Ramos (cell line): ENCODE data around the gene CKLF.
"Not testable (repeated sequence)": the region's sequence is repeated elsewhere in the genome, so short reads cannot be mapped to it uniquely, and the experiment has no call there.

Experiments used
- in situ Hi-C: fragments of 300-500 bp; cut with MboI; formaldehyde crosslinking; loops from one replicate; pipeline ENCODE4 v1.14.3; 2022; ENCODE audit warnings: low sequenced_read_pairs; ENCODE audit not compliant: unreplicated experiment

CKLF gene

GRCh38 chr16:66610111-66610820, 57.9 kb downstream of the CKLF start:
- in situ Hi-C loops, result no loop called here

- in situ Hi-C loops, result not testable (repeated sequence)
These were observed 59.5 kb downstream of the CKLF start for GRCh38 chr16:66611911-66612310.

- in situ Hi-C loops, result no loop called here
These were observed 60.0 kb downstream of the CKLF start for GRCh38 chr16:66612422-66612821.

GRCh38 chr16:66614161-66614802, 61.9 kb downstream of the CKLF start:
- in situ Hi-C loops, result no loop called here
